Measurements from ENCODE around the gene RIC8A. TPM values are rescaled to one million over a fixed set of nuclear protein-coding genes. Genes with fewer than 3 reads are reported as not detected.

Gene RIC8A
- total and polyA plus RNA-seq, 9 of the 15 experiments (the other 6 are each of a cell fraction or from before 2014, with no cell fraction given) = 10.7 to 108 (median 72.1) TPM

DNA sequence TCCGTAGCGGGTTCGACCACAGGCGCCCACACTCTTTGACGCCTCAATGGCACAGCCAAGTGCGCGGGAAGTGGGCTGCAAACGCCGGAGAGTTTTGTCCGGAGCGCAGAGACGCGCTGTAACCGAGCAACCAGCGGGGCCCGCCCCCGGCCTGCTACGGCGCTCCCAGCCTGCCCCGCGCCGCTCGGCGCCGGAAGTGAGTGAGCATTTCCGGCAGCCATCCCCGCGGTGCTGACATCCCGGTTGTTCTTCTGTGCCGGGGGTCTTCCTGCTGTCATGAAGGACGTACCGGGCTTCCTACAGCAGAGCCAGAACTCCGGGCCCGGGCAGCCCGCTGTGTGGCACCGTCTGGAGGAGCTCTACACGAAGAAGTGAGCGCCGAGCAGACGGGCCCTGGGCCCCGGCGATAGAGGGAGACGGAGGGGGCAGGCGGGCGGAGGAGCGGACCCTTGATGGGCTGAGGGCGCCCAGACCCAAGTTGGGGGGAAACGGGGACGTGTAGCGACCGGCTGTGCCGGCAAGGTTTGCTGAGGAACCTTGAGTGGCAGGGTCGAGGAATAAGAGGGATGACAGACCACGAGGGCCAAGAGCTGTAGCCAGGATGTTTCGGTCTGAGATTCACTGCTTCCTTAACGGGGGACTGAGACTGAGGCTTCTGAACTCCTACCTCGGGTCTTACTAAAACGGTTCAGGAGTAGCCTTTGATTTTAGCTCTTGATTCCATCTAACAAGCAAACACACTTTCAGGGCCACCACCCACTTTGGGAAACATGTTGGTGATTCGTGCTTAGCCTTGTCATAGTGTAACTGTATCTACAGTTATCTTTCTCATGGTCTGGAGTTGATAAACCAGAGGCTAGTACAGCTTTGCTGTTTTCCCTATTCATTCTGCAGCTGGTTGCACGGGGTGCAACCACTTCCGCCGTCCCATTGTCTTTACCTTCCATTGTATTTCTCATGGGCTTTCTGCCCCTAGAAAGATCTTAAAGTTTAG lies 29.6 kb downstream of the RIC8A start, which contains the start of gene PSMD13 (continued):
- TF ChIP-seq ZNF407 (IDR thresholded peaks at IDR 0.05; ENCODE audit: low read depth) = no peak
- no peak for TF ChIP-seq ZNF23 (CRISPR knock-in tag; IDR thresholded peaks at IDR 0.05)
- TF ChIP-seq, protein P1, sequence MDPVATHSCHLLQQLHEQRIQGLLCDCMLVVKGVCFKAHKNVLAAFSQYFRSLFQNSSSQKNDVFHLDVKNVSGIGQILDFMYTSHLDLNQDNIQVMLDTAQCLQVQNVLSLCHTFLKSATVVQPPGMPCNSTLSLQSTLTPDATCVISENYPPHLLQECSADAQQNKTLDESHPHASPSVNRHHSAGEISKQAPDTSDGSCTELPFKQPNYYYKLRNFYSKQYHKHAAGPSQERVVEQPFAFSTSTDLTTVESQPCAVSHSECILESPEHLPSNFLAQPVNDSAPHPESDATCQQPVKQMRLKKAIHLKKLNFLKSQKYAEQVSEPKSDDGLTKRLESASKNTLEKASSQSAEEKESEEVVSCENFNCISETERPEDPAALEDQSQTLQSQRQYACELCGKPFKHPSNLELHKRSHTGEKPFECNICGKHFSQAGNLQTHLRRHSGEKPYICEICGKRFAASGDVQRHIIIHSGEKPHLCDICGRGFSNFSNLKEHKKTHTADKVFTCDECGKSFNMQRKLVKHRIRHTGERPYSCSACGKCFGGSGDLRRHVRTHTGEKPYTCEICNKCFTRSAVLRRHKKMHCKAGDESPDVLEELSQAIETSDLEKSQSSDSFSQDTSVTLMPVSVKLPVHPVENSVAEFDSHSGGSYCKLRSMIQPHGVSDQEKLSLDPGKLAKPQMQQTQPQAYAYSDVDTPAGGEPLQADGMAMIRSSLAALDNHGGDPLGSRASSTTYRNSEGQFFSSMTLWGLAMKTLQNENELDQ (CRISPR knock-in tag; IDR thresholded peaks at IDR 0.05; ENCODE audit: borderline replicate concordance) = no peak
- TF ChIP-seq SNRNP70 (optimal IDR thresholded peaks at IDR 0.05; ENCODE audit: low read depth, low read length) = no peak
- TF ChIP-seq ZNF76 (CRISPR knock-in tag; IDR thresholded peaks at IDR 0.05; ENCODE audit: borderline replicate concordance) = 0 out of 2 replicates have a peak, but pooled peaks have one; percentile 25
- no peak for TF ChIP-seq RNF219 (CRISPR knock-in tag; IDR thresholded peaks at IDR 0.05)
- TF ChIP-seq TARDBP (IDR thresholded peaks at IDR 0.05) = no peak
- TF ChIP-seq ETS2 (tag; IDR thresholded peaks at IDR 0.05; ENCODE audit: borderline replicate concordance, poor library complexity, severe bottlenecking) = no peak
- TF ChIP-seq SMARCE1 (IDR thresholded peaks at IDR 0.05) = no peak; the same call in 1 of the 2 replicates
- TF ChIP-seq ZNF830 (CRISPR knock-in tag; IDR thresholded peaks at IDR 0.05) = no peak
- TF ChIP-seq DIDO1 (tag; IDR thresholded peaks at IDR 0.05; ENCODE audit: low read depth) = no peak
- TF ChIP-seq ZNF449 (CRISPR knock-in tag; IDR thresholded peaks at IDR 0.05) = no peak
